Stimulated activated CD8-positive, alpha-beta memory T cell treated with anti-CD3 and anti-CD28 coated beads, Interleukin-15, amount 100 ng/mL, for 24 hours (primary cell): Measurements from ENCODE around the gene QRICH1.
A peak's percentile ranks its signal among the peaks of the same experiment; 100 is the strongest.

Experiments
- DNase-seq: peaks from one replicate; pipeline ENCODE4 v3.0.0-alpha.2; 2020; ENCODE audit warnings: low read depth

QRICH1 gene

GRCh38 chr3:49093853-49094767 lies at the start of gene QRICH1:
TSS of gene QRICH1 (minus strand) at chr3:49094071. CDS start at chr3:49077017, 17,054 bp downstream.
- DNase-seq, result peak; percentile 83

- no peak for DNase-seq
These were observed 46.2 kb upstream of the QRICH1 start for GRCh38 chr3:49140080-49140479.

- DNase-seq, result no peak
These were observed 41.6 kb upstream of the QRICH1 start for GRCh38 chr3:49135499-49135898.

- no peak for DNase-seq
These were observed 40.8 kb upstream of the QRICH1 start for GRCh38 chr3:49134471-49135265.

GRCh38 chr3:49133226-49133951 lies 39.5 kb upstream of the QRICH1 start:
- no peak for DNase-seq

- DNase-seq, result no peak
These were observed 38.8 kb upstream of the QRICH1 start, which contains the start of gene LAMB2 for GRCh38 chr3:49132437-49133225. TSS of gene LAMB2 (minus strand) at chr3:49133050. CDS start at chr3:49132867, 183 bp downstream.

- no peak for DNase-seq
These were observed 38.2 kb upstream of the QRICH1 start for GRCh38 chr3:49132073-49132436.

GRCh38 chr3:49131576-49131975 lies 37.7 kb upstream of the QRICH1 start:
- no peak for DNase-seq

- no peak for DNase-seq
These were observed 37.2 kb upstream of the QRICH1 start for GRCh38 chr3:49131040-49131439.

- no peak for DNase-seq
These were observed 31.3 kb upstream of the QRICH1 start for GRCh38 chr3:49124991-49125670.

- DNase-seq, result no peak
These were observed 30.3 kb upstream of the QRICH1 start for GRCh38 chr3:49124203-49124602.

GRCh38 chr3:49123687-49124086 lies 29.8 kb upstream of the QRICH1 start:
- DNase-seq, result no peak

- no peak for DNase-seq
These were observed 29.1 kb upstream of the QRICH1 start for GRCh38 chr3:49122886-49123545.

GRCh38 chr3:49122451-49122850 lies 28.6 kb upstream of the QRICH1 start:
- no peak for DNase-seq

- DNase-seq, result no peak
These were observed 28.2 kb upstream of the QRICH1 start for GRCh38 chr3:49122022-49122421.

GRCh38 chr3:49121132-49121736 lies 27.4 kb upstream of the QRICH1 start:
- no peak for DNase-seq

GRCh38 chr3:49120438-49121131 lies 26.7 kb upstream of the QRICH1 start, which contains the start of gene USP19:
TSS of gene USP19 (minus strand) at chr3:49120823. CDS start at chr3:49119145, 1,678 bp downstream.
- DNase-seq, result peak; percentile 90

GRCh38 chr3:49120096-49120437 lies 26.2 kb upstream of the QRICH1 start:
- DNase-seq, result no peak

- no peak for DNase-seq
These were observed 25.6 kb upstream of the QRICH1 start for GRCh38 chr3:49119439-49119838.
